ENCODE measurements around the gene KLHL33. TPM values are rescaled to one million over a fixed set of nuclear protein-coding genes. Genes with fewer than 3 reads are reported as not detected.

Gene KLHL33
- total and polyA plus RNA-seq, 11 donors, result 0.07 to 1.00 (median 0.58) TPM

DNA sequence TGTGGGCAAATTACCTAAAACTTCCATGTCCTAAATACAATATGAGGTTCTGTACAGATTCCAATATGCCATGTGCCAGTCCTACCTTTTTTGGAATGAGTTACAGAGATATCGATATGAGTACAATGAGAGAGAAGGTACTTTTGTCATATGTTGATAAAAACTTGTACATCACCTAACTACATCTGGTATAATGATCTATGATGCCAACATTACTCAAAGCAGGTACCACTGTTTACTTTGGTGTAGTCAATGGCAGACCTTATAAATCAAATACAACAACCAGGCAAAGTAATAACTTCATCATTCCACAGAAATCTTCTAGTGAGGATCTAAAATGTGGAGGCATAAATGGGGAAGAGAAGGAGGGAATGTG, 35.4 kb downstream of the KLHL33 start:
- Histone ChIP-seq H3K9me3 (no peaks in the 10 kb centered on the region), H3K4me3 (no peak overlapping the region), H3K27ac (no peak overlapping the region), H3K4me1 (no peaks in the 10 kb centered on the region), H3K27me3 (no peaks in the 10 kb centered on the region), H3K36me3 (peaks cover 0 to 100% (median 97%) of the 10 kb centered on the region in 9 donors)
- TF ChIP-seq, protein P1, sequence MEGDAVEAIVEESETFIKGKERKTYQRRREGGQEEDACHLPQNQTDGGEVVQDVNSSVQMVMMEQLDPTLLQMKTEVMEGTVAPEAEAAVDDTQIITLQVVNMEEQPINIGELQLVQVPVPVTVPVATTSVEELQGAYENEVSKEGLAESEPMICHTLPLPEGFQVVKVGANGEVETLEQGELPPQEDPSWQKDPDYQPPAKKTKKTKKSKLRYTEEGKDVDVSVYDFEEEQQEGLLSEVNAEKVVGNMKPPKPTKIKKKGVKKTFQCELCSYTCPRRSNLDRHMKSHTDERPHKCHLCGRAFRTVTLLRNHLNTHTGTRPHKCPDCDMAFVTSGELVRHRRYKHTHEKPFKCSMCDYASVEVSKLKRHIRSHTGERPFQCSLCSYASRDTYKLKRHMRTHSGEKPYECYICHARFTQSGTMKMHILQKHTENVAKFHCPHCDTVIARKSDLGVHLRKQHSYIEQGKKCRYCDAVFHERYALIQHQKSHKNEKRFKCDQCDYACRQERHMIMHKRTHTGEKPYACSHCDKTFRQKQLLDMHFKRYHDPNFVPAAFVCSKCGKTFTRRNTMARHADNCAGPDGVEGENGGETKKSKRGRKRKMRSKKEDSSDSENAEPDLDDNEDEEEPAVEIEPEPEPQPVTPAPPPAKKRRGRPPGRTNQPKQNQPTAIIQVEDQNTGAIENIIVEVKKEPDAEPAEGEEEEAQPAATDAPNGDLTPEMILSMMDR (IDR thresholded peaks at IDR 0.05), result no peak
- no peak for TF ChIP-seq POLR2A (IDR thresholded peaks at IDR 0.05)
- 92 to 100% (median 97%) methylated on average over 1 of the region's 1 CpG for WGBS, 4 donors
- no peak for ATAC-seq
- intact Hi-C loops (cut with DNase I), result no loop called here
- no peak for DNase-seq

DNA sequence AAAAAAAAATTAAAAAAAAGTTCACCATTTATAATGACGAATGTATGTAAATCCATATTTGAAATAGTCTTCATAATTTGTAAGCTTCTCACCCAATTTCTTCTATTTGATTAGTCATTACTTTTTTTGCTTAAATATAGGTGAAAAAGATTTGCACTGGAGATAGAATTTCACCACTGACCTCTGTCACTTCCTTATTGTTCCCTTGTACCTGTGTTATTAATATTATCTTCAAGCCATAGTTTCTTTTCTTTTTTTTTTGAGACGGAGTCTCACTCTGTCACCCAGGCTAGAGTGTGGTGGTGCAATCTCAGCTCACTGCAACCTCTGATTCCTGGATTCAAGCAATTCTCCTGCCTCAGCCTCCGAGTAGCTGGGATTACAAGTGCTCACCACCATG, 38.5 kb downstream of the KLHL33 start:
- no peaks in the 10 kb centered on the region for H3K4me1 ChIP-seq
- no peak overlapping the region for H3K4me3 ChIP-seq
- H3K27me3 ChIP-seq, result no peaks in the 10 kb centered on the region
- intact Hi-C loops (cut with DNase I), result no loop called here
- DNase-seq (no peak), ATAC-seq (no peak)
- WGBS, 4 donors, result 92 to 95% (median 93%) methylated on average over 3 of the region's 3 CpGs
- TF ChIP-seq POLR2A (IDR thresholded peaks at IDR 0.05), result no peak
- TF ChIP-seq, protein P1 (IDR thresholded peaks at IDR 0.05), result no peak
- peaks cover 0 to 100% (median 96%) of the 10 kb centered on the region in 9 donors for H3K36me3 ChIP-seq
- no peaks in the 10 kb centered on the region for H3K9me3 ChIP-seq
- no peak overlapping the region for H3K27ac ChIP-seq

DNA sequence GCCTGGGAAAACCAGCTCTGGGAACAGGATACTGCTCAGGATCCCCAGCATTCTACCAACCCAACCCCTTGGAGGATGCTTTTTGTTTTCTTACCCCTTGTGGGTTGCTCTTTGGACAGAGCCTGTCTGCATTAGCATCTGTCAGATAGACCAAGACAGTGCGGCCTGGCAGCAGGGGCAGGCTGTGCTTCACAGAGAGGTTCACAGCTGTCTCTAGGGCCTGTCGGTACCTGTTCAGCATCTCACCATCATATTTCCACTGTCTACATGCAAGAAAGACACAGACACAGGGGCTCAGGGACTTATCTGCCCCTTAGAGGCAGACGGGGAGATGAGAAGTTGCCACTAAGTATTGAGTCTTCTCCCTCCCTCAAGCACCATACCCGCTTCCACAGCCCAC, 44.5 kb downstream of the KLHL33 start:
- WGBS, 4 donors, result 95 to 99% (median 97%) methylated on average over 4 of the region's 4 CpGs
- Histone ChIP-seq H3K36me3 (peaks cover 0 to 100% (median 97%) of the 10 kb centered on the region in 9 donors), H3K4me3 (no peak overlapping the region), H3K27ac (no peak overlapping the region), H3K4me1 (no peaks in the 10 kb centered on the region), H3K9me3 (no peaks in the 10 kb centered on the region), H3K27me3 (no peaks in the 10 kb centered on the region)
- no peak for TF ChIP-seq POLR2A (IDR thresholded peaks at IDR 0.05)
- TF ChIP-seq, protein P1 (IDR thresholded peaks at IDR 0.05), result no peak
- DNase-seq (no peak), ATAC-seq (no peak)
- intact Hi-C loops (cut with DNase I), result no loop called here

DNA sequence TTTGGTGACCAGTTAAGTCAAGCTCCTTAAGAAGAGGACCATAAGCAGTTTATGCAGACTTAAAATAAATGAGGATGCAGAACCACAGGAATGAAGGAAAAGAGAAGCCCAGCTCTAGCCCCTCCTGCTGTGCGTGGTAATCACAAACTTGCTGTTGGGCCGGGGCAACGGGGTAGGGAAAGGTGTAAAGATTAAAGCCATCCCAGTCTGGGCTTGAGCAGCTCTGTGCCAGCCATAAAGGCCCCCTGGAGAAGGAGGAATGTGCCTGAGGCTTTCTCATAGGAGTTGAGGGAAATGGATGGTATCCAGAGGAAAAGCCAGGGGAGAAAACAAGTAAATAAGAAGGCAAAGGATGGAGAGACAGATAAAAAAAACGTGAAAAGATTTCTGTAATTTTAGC, 47.8 kb downstream of the KLHL33 start:
- Histone ChIP-seq H3K4me3 (no peak overlapping the region), H3K27me3 (no peaks in the 10 kb centered on the region), H3K36me3 (peaks cover 2 to 100% (median 98%) of the 10 kb centered on the region in 9 donors), H3K27ac (no peak overlapping the region), H3K4me1 (no peaks in the 10 kb centered on the region), H3K9me3 (no peaks in the 10 kb centered on the region)
- intact Hi-C loops (cut with DNase I), result no loop called here
- DNase-seq (no peak), ATAC-seq (no peak)
- WGBS, 4 donors, result 55 to 68% (median 64%) methylated on average over 4 of the region's 4 CpGs
- no peak for TF ChIP-seq POLR2A (IDR thresholded peaks at IDR 0.05)
- TF ChIP-seq, protein P1 (IDR thresholded peaks at IDR 0.05), result no peak

All from heart left ventricle (tissue), 16 donors.